ENCODE data around the gene NFXL1. TPM values are rescaled to one million over a fixed set of nuclear protein-coding genes. Genes with fewer than 3 reads are reported as not detected.
A peak's percentile ranks its signal among the peaks of the same experiment; 100 is the strongest.

The NFXL1 gene
- total and polyA plus RNA-seq, 2 donors (not counting 1 experiment from before 2014, with no cell fraction given) = 9.6 to 14.1 TPM

- no peaks in the 10 kb centered on the region for H4K20me1 ChIP-seq (ENCODE audit: control insufficient read depth, extremely low read depth, insufficient read depth, low read length)
- no peak overlapping the region for H3K9ac ChIP-seq (ENCODE audit: insufficient read depth, low read length)
- H3K4me3 ChIP-seq (replicated peaks in 1 of 4; ENCODE audit: control extremely low read depth in 1 of 4, insufficient read depth in 1 of 4, low read depth in 3 of 4, low read length in 4 of 4) = no peak overlapping the region
- no peaks in the 10 kb centered on the region for H3K27me3 ChIP-seq (ENCODE audit: control insufficient read depth, insufficient read depth, low read length)
- no peaks in the 10 kb centered on the region for H3K36me3 ChIP-seq (ENCODE audit: control insufficient read depth, insufficient read depth, low read length)
- H3K79me2 ChIP-seq (ENCODE audit: control insufficient read depth, insufficient read depth, low read length) = no peaks in the 10 kb centered on the region
- H2AFZ ChIP-seq (ENCODE audit: low read length) = no peak overlapping the region
- H3K27ac ChIP-seq (ENCODE audit: insufficient read depth, low read length) = no peak overlapping the region
- TF ChIP-seq EZH2 (IDR thresholded peaks at IDR 0.05; ENCODE audit: low read length, missing control alignments) (no peak), CTCF (conservative IDR thresholded peaks at IDR 0.05 in 1 of 2, IDR thresholded peaks at IDR 0.05 in 1 of 2; ENCODE audit: low read depth in 1 of 2, low read length in 2 of 2) (peak; percentile 43 to 47)
- H3K9me3 ChIP-seq (ENCODE audit: control insufficient read depth, insufficient read depth, low read depth, low read length) = no peaks in the 10 kb centered on the region
- DNase-seq (ENCODE audit: low read depth in 2 of 2) = peak; percentile 12 to 47
- no peak overlapping the region for H3K4me2 ChIP-seq (ENCODE audit: extremely low read depth, insufficient read depth, low read length)
- H3K4me1 ChIP-seq (ENCODE audit: control insufficient read depth, extremely low read depth, insufficient read depth, low read length) = peaks cover 2% of the 10 kb centered on the region
Measured at GRCh38 chr4:47839259-47839658, 75.1 kb downstream of the NFXL1 start.

GRCh38 chr4:47838445-47838844, 75.9 kb downstream of the NFXL1 start:
- Histone ChIP-seq H3K4me2 (ENCODE audit: extremely low read depth, insufficient read depth, low read length) (no peak overlapping the region), H3K9me3 (ENCODE audit: control insufficient read depth, insufficient read depth, low read depth, low read length) (no peaks in the 10 kb centered on the region), H3K4me3 (replicated peaks in 1 of 4; ENCODE audit: control extremely low read depth in 1 of 4, insufficient read depth in 1 of 4, low read depth in 3 of 4, low read length in 4 of 4) (no peak overlapping the region), H3K27me3 (ENCODE audit: control insufficient read depth, insufficient read depth, low read length) (no peaks in the 10 kb centered on the region), H4K20me1 (ENCODE audit: control insufficient read depth, extremely low read depth, insufficient read depth, low read length) (no peaks in the 10 kb centered on the region), H3K4me1 (ENCODE audit: control insufficient read depth, extremely low read depth, insufficient read depth, low read length) (peaks cover 2% of the 10 kb centered on the region), H3K27ac (ENCODE audit: insufficient read depth, low read length) (no peak overlapping the region), H3K36me3 (ENCODE audit: control insufficient read depth, insufficient read depth, low read length) (no peaks in the 10 kb centered on the region), H2AFZ (ENCODE audit: low read length) (no peak overlapping the region), H3K9ac (ENCODE audit: insufficient read depth, low read length) (no peak overlapping the region), H3K79me2 (ENCODE audit: control insufficient read depth, insufficient read depth, low read length) (no peaks in the 10 kb centered on the region)
- TF ChIP-seq EZH2 (IDR thresholded peaks at IDR 0.05; ENCODE audit: low read length, missing control alignments) (no peak), CTCF (conservative IDR thresholded peaks at IDR 0.05 in 1 of 2, IDR thresholded peaks at IDR 0.05 in 1 of 2; ENCODE audit: low read depth in 1 of 2, low read length in 2 of 2) (peak in 1 of 2 donors; percentile 8)
- DNase-seq (ENCODE audit: low read depth in 2 of 2) = no peak

GRCh38 chr4:47837908-47838294, 76.5 kb downstream of the NFXL1 start, which contains the start of gene CORIN:
TSS of gene CORIN (minus strand) at chr4:47838067. CDS start at chr4:47837949, 118 bp downstream.
- Histone ChIP-seq H3K27ac (ENCODE audit: insufficient read depth, low read length) (no peak within 1 kb of the TSS), H2AFZ (ENCODE audit: low read length) (peak within 1 kb of the TSS; percentile 83), H3K36me3 (ENCODE audit: control insufficient read depth, insufficient read depth, low read length) (no peaks in the 10 kb centered on the region), H3K79me2 (ENCODE audit: control insufficient read depth, insufficient read depth, low read length) (no peaks in the 10 kb centered on the region), H3K4me2 (ENCODE audit: extremely low read depth, insufficient read depth, low read length) (peak within 1 kb of the TSS; percentile 97), H3K9me3 (ENCODE audit: control insufficient read depth, insufficient read depth, low read depth, low read length) (no peaks in the 10 kb centered on the region), H3K4me1 (ENCODE audit: control insufficient read depth, extremely low read depth, insufficient read depth, low read length) (peaks cover 2% of the 10 kb centered on the region), H3K9ac (ENCODE audit: insufficient read depth, low read length) (no peak within 1 kb of the TSS), H4K20me1 (ENCODE audit: control insufficient read depth, extremely low read depth, insufficient read depth, low read length) (no peaks in the 10 kb centered on the region), H3K4me3 (replicated peaks in 1 of 4; ENCODE audit: control extremely low read depth in 1 of 4, insufficient read depth in 1 of 4, low read depth in 3 of 4, low read length in 4 of 4) (peak within 1 kb of the TSS; percentile 61 to 69 (median 66)), H3K27me3 (ENCODE audit: control insufficient read depth, insufficient read depth, low read length) (no peaks in the 10 kb centered on the region)
- TF ChIP-seq CTCF (conservative IDR thresholded peaks at IDR 0.05 in 1 of 2, IDR thresholded peaks at IDR 0.05 in 1 of 2; ENCODE audit: low read depth in 1 of 2, low read length in 2 of 2) = no peak
- DNase-seq (ENCODE audit: low read depth in 2 of 2) = no peak
